Fibroblast of villous mesenchyme (primary cell): Measurements from ENCODE around the gene ATP6V1A. TPM values are rescaled to one million over a fixed set of nuclear protein-coding genes. Genes with fewer than 3 reads are reported as not detected.
A peak's percentile ranks its signal among the peaks of the same experiment; 100 is the strongest.

Source experiments
- DNase-seq: peaks from one replicate; pipeline ENCODE4 v3.0.0-alpha.2; 2010; ENCODE audit warnings: low read depth
- H3K4me3 ChIP-seq: 2 replicates; pipeline ENCODE4 v1.5.1; 2011; ENCODE audit warnings: low read depth, mild to moderate bottlenecking, low read length
- total RNA-seq: library from RNA; depleted of rRNA; stranded (reverse); fragments of >200 nt; gene quantifications from 2 replicates; pipeline ENCODE4 v1.2.3, GENCODE V29; 2012
- TF ChIP-seq, protein P1 (sequence below): IDR thresholded peaks from 2 replicates; pipeline ENCODE4 v1.5.1; 2012; ENCODE audit warnings: low read depth, mild to moderate bottlenecking, low read length; ENCODE audit not compliant: insufficient read depth

Gene ATP6V1A
- total RNA-seq, 1 donor: 117 TPM

DNA sequence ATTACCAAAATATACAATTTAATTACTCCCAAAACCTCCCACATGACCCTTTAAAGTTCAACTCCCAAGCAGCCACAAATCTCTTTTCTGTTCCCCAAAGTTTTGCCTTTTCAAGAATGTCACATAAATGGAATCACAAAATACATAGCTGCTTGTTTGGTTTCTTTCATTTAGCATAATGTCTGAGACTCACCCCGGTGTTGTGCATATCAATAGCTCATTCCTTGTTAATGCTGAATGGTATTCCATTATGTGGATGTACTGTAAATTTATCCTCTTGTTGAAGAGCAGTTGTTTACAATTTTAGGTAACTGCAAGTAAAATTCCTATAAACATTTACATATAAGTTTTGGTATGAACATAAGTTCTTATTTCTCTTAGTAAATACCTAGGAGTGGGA, 16.3 kb upstream of the ATP6V1A start:
- H3K4me3 ChIP-seq: no peak overlapping the region
- TF ChIP-seq, protein P1, sequence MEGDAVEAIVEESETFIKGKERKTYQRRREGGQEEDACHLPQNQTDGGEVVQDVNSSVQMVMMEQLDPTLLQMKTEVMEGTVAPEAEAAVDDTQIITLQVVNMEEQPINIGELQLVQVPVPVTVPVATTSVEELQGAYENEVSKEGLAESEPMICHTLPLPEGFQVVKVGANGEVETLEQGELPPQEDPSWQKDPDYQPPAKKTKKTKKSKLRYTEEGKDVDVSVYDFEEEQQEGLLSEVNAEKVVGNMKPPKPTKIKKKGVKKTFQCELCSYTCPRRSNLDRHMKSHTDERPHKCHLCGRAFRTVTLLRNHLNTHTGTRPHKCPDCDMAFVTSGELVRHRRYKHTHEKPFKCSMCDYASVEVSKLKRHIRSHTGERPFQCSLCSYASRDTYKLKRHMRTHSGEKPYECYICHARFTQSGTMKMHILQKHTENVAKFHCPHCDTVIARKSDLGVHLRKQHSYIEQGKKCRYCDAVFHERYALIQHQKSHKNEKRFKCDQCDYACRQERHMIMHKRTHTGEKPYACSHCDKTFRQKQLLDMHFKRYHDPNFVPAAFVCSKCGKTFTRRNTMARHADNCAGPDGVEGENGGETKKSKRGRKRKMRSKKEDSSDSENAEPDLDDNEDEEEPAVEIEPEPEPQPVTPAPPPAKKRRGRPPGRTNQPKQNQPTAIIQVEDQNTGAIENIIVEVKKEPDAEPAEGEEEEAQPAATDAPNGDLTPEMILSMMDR: no peak
- DNase-seq: no peak

DNA sequence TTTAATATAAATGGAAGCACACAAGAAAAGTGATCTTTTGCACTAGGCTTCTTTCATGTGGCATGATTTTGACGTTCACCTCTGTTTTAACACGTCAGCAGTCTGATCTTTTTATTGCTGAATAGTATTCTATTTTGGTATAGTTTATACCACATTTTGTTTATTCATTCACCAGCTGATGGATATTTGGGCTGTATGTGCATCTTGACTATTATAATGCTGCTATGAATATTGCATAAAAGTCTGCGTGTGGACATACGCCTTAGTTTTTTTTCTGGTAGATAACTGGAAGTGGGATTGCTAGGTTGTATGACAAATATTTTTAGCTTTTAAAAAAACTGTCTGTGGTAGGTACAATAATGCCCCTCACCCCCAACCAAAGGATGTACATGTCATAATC, 15.1 kb upstream of the ATP6V1A start:
- no peak overlapping the region for H3K4me3 ChIP-seq
- TF ChIP-seq, protein P1: no peak

DNA sequence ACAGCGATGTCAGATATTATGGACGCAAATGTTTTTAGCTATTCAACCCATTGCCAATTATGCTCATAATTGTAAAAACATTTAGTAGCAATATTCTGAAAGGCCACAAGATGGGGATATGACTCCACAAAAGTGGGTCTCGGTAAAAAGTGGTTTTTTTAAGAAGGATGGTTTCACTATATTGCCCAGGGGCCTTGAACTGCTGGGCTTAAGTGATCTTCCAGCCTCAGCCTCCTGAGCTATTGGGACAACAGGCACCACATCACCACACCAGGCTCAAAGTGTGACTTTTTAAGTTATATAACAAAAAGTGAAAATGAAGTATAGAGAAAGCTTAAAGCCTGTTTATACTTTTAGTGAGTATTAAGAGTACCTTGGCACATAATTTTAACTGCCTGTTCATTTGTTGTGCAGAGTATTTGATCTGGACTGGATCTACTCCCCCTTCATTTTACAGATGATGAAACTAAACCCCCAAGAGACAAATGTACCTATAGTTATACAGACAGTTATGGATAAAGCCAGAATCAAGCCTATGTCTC, 10.2 kb upstream of the ATP6V1A start:
- TF ChIP-seq, protein P1: peak; percentile 59
- no peak overlapping the region for H3K4me3 ChIP-seq
- peak; percentile 83 for DNase-seq

More for the DNA sequence above, 15.1 kb upstream of the ATP6V1A start:
- DNase-seq: no peak

DNA sequence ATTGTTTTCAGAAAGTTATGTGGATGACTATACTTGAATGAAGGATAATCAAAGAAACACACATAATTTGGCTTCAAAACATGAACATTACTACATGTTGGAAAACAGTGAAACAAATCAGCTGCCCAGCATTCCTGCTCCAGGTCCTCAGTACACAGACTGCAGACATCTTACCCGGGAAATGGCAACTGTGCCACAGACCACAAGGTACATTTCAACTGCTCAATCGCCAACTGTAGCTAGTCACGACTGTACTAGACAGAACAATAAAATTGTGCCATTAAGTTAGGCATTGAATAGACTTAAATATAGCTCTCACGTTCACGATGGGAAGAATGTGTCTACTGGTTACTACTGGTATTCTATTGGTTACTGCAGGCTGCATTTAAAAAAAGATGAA, 5.7 kb upstream of the ATP6V1A start:
- no peak overlapping the region for H3K4me3 ChIP-seq
- TF ChIP-seq, protein P1: no peak
- DNase-seq: no peak

- no peak overlapping the region for H3K4me3 ChIP-seq
- TF ChIP-seq, protein P1: no peak
- peak; percentile 34 for DNase-seq
These were observed 5.2 kb upstream of the ATP6V1A start for GRCh38 chr3:113741620-113742019.

- TF ChIP-seq, protein P1: no peak
- peak overlapping the region; percentile 100 for H3K4me3 ChIP-seq
- DNase-seq: no peak
These were observed 3.7 kb upstream of the ATP6V1A start for GRCh38 chr3:113743006-113743630.
